ENCODE measurements around the gene GSTK1. TPM values are rescaled to one million over a fixed set of nuclear protein-coding genes. Genes with fewer than 3 reads are reported as not detected.
A peak's percentile ranks its signal among the peaks of the same experiment; 100 is the strongest.

GSTK1 gene
- total RNA-seq, 1 donor from 2014 or later, result 51.0 TPM

DNA sequence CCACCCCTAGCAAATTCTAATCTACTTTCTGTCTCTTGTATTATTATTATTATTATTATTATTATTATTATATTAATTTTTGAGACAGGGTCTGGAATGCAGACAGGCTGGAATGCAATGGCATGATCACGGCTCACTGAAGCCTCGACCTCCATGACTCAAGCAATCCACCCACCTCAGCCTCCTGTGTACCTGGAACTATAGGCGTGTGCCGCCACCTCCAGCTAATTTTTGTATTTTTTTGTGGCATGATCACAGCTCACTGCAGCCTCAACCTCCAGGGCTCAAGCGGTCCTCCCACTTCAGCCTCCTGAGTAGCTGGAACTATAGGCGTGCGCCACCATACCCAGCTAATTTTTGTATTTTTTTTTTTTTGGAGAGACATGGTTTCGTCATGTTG is 18.9 kb downstream of the GSTK1 start:
- peaks cover 67% of the 10 kb centered on the region for H3K4me1 Mint-ChIP-seq
- DNase-seq (ENCODE audit: low read depth, low spot score), result no peak
- no peak overlapping the region for H3K27ac Mint-ChIP-seq (ENCODE audit: unreplicated experiment)
- H3K27me3 Mint-ChIP-seq (ENCODE audit: low read depth), result no peaks in the 10 kb centered on the region
- TF ChIP-seq, protein P1, sequence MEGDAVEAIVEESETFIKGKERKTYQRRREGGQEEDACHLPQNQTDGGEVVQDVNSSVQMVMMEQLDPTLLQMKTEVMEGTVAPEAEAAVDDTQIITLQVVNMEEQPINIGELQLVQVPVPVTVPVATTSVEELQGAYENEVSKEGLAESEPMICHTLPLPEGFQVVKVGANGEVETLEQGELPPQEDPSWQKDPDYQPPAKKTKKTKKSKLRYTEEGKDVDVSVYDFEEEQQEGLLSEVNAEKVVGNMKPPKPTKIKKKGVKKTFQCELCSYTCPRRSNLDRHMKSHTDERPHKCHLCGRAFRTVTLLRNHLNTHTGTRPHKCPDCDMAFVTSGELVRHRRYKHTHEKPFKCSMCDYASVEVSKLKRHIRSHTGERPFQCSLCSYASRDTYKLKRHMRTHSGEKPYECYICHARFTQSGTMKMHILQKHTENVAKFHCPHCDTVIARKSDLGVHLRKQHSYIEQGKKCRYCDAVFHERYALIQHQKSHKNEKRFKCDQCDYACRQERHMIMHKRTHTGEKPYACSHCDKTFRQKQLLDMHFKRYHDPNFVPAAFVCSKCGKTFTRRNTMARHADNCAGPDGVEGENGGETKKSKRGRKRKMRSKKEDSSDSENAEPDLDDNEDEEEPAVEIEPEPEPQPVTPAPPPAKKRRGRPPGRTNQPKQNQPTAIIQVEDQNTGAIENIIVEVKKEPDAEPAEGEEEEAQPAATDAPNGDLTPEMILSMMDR (conservative IDR thresholded peaks at IDR 0.05), result no peak
- H3K4me3 Mint-ChIP-seq, result no peak overlapping the region
- H3K9me3 Mint-ChIP-seq, result peaks cover 6% of the 10 kb centered on the region
- peaks cover 3% of the 10 kb centered on the region for H3K36me3 Mint-ChIP-seq (ENCODE audit: low read depth)

DNA sequence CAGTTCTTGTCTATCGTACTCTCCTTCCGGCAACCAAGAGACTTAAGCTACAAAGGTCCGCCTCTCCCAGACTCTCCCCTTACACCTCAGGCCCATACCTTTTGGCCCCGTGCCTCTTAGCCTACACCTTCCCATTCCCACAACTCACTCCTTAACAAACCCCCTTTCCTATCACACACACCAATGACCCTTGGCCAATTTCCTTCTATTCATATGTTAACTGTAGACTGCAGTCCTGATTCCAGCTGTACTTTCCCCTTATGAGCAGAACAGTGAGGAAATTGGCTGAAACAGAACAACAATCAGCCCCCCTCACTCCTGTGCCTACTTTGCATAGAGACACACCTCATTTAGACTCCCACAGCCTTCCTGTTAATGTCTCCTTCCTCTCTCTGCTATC is 20.1 kb downstream of the GSTK1 start:
- Mint-ChIP-seq H3K4me1 (peaks cover 72% of the 10 kb centered on the region), H3K27ac (ENCODE audit: unreplicated experiment) (no peak overlapping the region), H3K27me3 (ENCODE audit: low read depth) (no peaks in the 10 kb centered on the region), H3K9me3 (peaks cover 10% of the 10 kb centered on the region), H3K36me3 (ENCODE audit: low read depth) (peaks cover 8% of the 10 kb centered on the region), H3K4me3 (peak overlapping the region; percentile 2)
- TF ChIP-seq, protein P1 (conservative IDR thresholded peaks at IDR 0.05), result no peak
- no peak for DNase-seq (ENCODE audit: low read depth, low spot score)

- H3K9me3 Mint-ChIP-seq, result peaks cover 10% of the 10 kb centered on the region
- H3K36me3 Mint-ChIP-seq (ENCODE audit: low read depth), result peaks cover 8% of the 10 kb centered on the region
- no peak for DNase-seq (ENCODE audit: low read depth, low spot score)
- H3K4me3 Mint-ChIP-seq, result peak within 1 kb of the TSS; percentile 93
- peak within 1 kb of the TSS; percentile 46 for H3K27ac Mint-ChIP-seq (ENCODE audit: unreplicated experiment)
- H3K27me3 Mint-ChIP-seq (ENCODE audit: low read depth), result no peaks in the 10 kb centered on the region
- H3K4me1 Mint-ChIP-seq, result peaks cover 72% of the 10 kb centered on the region
- TF ChIP-seq, protein P1 (conservative IDR thresholded peaks at IDR 0.05), result no peak
These were observed 21.6 kb downstream of the GSTK1 start, which contains the start of gene TMEM139 for GRCh38 chr7:143284591-143285469. TMEM139 (plus strand) TSS chr7:143284958; CDS start chr7:143285958, 1,000 bp downstream.

DNA sequence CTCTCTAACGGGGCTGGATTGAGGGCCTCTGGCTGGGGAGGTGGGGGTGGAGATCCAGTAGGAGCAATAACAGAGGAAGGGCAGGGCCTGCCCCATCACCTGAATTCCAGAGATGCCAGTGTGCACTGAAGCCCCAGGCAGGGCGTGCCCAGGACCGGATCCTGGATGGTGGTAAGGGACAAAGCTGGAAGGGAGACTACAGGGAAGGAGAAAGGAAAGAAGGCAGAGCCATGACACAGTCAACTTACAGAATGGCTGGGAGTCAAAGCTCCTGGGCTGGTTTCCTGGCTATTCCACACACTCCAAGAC is 22.2 kb downstream of the GSTK1 start:
- Mint-ChIP-seq H3K27me3 (ENCODE audit: low read depth) (no peaks in the 10 kb centered on the region), H3K36me3 (ENCODE audit: low read depth) (peaks cover 8% of the 10 kb centered on the region), H3K27ac (ENCODE audit: unreplicated experiment) (no peak overlapping the region), H3K9me3 (peaks cover 10% of the 10 kb centered on the region), H3K4me3 (peak overlapping the region; percentile 93), H3K4me1 (peaks cover 72% of the 10 kb centered on the region)
- TF ChIP-seq, protein P1 (conservative IDR thresholded peaks at IDR 0.05), result no peak
- no peak for DNase-seq (ENCODE audit: low read depth, low spot score)

DNA sequence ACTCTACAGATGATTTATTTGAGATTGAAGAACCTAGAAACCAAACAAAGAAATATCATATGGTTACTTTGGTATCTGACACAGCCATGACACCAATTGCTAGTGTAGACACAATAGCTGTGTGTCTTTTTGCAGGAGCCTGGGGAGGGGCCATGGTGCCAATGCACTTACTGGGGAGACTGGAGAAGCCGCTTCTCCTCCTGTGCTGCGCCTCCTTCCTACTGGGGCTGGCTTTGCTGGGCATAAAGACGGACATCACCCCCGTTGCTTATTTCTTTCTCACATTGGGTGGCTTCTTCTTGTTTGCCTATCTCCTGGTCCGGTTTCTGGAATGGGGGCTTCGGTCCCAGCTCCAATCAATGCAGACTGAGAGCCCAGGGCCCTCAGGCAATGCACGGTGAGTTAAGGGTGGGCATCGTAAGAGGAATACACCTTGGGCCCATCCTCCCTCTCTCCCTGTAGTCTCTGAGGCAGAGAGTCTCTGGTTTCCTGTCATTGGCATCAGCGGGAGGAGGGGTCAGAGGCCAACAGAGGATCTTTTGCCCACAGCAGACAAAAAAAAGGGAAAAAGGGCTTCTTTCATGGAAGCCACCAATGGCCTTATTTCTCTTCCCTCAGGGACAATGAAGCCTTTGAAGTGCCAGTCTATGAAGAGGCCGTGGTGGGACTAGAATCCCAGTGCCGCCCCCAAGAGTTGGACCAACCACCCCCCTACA is 22.7 kb downstream of the GSTK1 start:
- Mint-ChIP-seq H3K27ac (ENCODE audit: unreplicated experiment) (no peak overlapping the region), H3K4me3 (peak overlapping the region; percentile 93), H3K36me3 (ENCODE audit: low read depth) (peaks cover 8% of the 10 kb centered on the region), H3K9me3 (peaks cover 10% of the 10 kb centered on the region), H3K4me1 (peaks cover 72% of the 10 kb centered on the region), H3K27me3 (ENCODE audit: low read depth) (no peaks in the 10 kb centered on the region)
- TF ChIP-seq, protein P1 (conservative IDR thresholded peaks at IDR 0.05), result no peak
- DNase-seq (ENCODE audit: low read depth, low spot score), result no peak

All from neural crest cell (in vitro differentiated cells).